SJCRH30 (cell line): ENCODE results near the gene NFIC. TPM values are rescaled to one million over a fixed set of nuclear protein-coding genes. Genes with fewer than 3 reads are reported as not detected.

Experiments used
- DNase-seq, 2 experiments: peaks; one replicate each; pipeline ENCODE4 v3.0.0-alpha.2; 2015 to 2020
- H3K27ac ChIP-seq: fragments of 250-450 bp; sonication (Bioruptor Pico); 2 replicates; pipeline ENCODE4 v1.5.1; 2020; ENCODE audit warnings: mild to moderate bottlenecking, moderate library complexity
- H3K27me3 ChIP-seq: fragments of 250-450 bp; sonication (Bioruptor Pico); 2 replicates; pipeline ENCODE4 v1.5.1; 2020; ENCODE audit warnings: mild to moderate bottlenecking, moderate library complexity
- H3K36me3 ChIP-seq: fragments of 250-450 bp; sonication (Bioruptor Pico); 2 replicates; pipeline ENCODE4 v1.5.1; 2020; ENCODE audit warnings: mild to moderate bottlenecking, moderate library complexity
- H3K4me1 ChIP-seq: fragments of 250-450 bp; sonication (Bioruptor Pico); 2 replicates; pipeline ENCODE4 v1.5.1; 2020; ENCODE audit warnings: mild to moderate bottlenecking, moderate library complexity
- H3K4me3 ChIP-seq: fragments of 250-450 bp; sonication (Bioruptor Pico); 2 replicates; pipeline ENCODE4 v1.5.1; 2020; ENCODE audit warnings: mild to moderate bottlenecking, moderate library complexity
- H3K9me3 ChIP-seq: fragments of 250-450 bp; sonication (Bioruptor Pico); replicated peaks from 2 replicates; pipeline ENCODE4 v1.5.1; 2020; ENCODE audit warnings: mild to moderate bottlenecking, moderate library complexity
- total RNA-seq: library from RNA; depleted of rRNA; stranded (reverse); fragments of >200 nt; shearing (Covaris generic); gene quantifications from 2 replicates; pipeline ENCODE4 v1.2.3, GENCODE V29; 2014

The NFIC gene
- total RNA-seq, 1 experiment from 2014 or later: 15.1 TPM

GRCh38 chr19:3402631-3403443 lies 36.5 kb downstream of the NFIC start:
- H3K9me3 ChIP-seq: no peaks in the 10 kb centered on the region

GRCh38 chr19:3403489-3404323 lies 37.3 kb downstream of the NFIC start:
- Histone ChIP-seq H3K4me3 (no peak overlapping the region), H3K27me3 (no peaks in the 10 kb centered on the region), H3K9me3 (no peaks in the 10 kb centered on the region), H3K36me3 (0 out of 2 replicates have a peak, but pooled peaks cover 5% of the 10 kb centered on the region), H3K27ac (no peak overlapping the region), H3K4me1 (no peaks in the 10 kb centered on the region)
- DNase-seq: peak; percentile 25 to 26

More at GRCh38 chr19:3402631-3403443, 36.5 kb downstream of the NFIC start:
- no peak for DNase-seq
- H3K36me3 ChIP-seq: peaks cover 5% of the 10 kb centered on the region; the same call in 1 of the 2 replicates
- H3K4me3 ChIP-seq: no peak overlapping the region
- H3K27ac ChIP-seq: no peak overlapping the region
- H3K4me1 ChIP-seq: no peaks in the 10 kb centered on the region
- H3K27me3 ChIP-seq: no peaks in the 10 kb centered on the region

- 0 out of 2 replicates have a peak, but pooled peaks cover 5% of the 10 kb centered on the region for H3K36me3 ChIP-seq
- H3K4me3 ChIP-seq: no peak overlapping the region
- no peak overlapping the region for H3K27ac ChIP-seq
- no peaks in the 10 kb centered on the region for H3K27me3 ChIP-seq
- H3K4me1 ChIP-seq: no peaks in the 10 kb centered on the region
- DNase-seq: no peak
- H3K9me3 ChIP-seq: no peaks in the 10 kb centered on the region
Measured at GRCh38 chr19:3404324-3405260, 38.2 kb downstream of the NFIC start.

GRCh38 chr19:3405261-3405653 lies 38.9 kb downstream of the NFIC start:
- DNase-seq: no peak
- Histone ChIP-seq H3K4me1 (no peaks in the 10 kb centered on the region), H3K27ac (no peak overlapping the region), H3K4me3 (no peak overlapping the region), H3K9me3 (no peaks in the 10 kb centered on the region), H3K36me3 (0 out of 2 replicates have a peak, but pooled peaks cover 5% of the 10 kb centered on the region), H3K27me3 (no peaks in the 10 kb centered on the region)

- Histone ChIP-seq H3K27ac (no peak overlapping the region), H3K4me3 (no peak overlapping the region), H3K36me3 (0 out of 2 replicates have a peak, but pooled peaks cover 5% of the 10 kb centered on the region)
Measured at GRCh38 chr19:3406571-3407111, 40.3 kb downstream of the NFIC start.

GRCh38 chr19:3407556-3408516 lies 41.5 kb downstream of the NFIC start:
- Histone ChIP-seq H3K27me3 (no peaks in the 10 kb centered on the region), H3K4me3 (no peak overlapping the region), H3K4me1 (no peaks in the 10 kb centered on the region), H3K27ac (no peak overlapping the region), H3K9me3 (no peaks in the 10 kb centered on the region), H3K36me3 (0 out of 2 replicates have a peak, but pooled peaks cover 5% of the 10 kb centered on the region)
- no peak for DNase-seq

More at GRCh38 chr19:3406571-3407111, 40.3 kb downstream of the NFIC start:
- H3K4me1 ChIP-seq: no peaks in the 10 kb centered on the region
- no peaks in the 10 kb centered on the region for H3K27me3 ChIP-seq
- DNase-seq: no peak
- H3K9me3 ChIP-seq: no peaks in the 10 kb centered on the region

GRCh38 chr19:3408996-3409345 lies 42.6 kb downstream of the NFIC start:
- no peaks in the 10 kb centered on the region for H3K4me1 ChIP-seq
- H3K9me3 ChIP-seq: no peaks in the 10 kb centered on the region
- H3K27ac ChIP-seq: no peak overlapping the region
- H3K27me3 ChIP-seq: no peaks in the 10 kb centered on the region
- no peak overlapping the region for H3K4me3 ChIP-seq
- no peaks in the 10 kb centered on the region for H3K36me3 ChIP-seq
- no peak for DNase-seq

GRCh38 chr19:3409346-3410064 lies 43.1 kb downstream of the NFIC start:
- H3K4me3 ChIP-seq: no peak overlapping the region
- H3K4me1 ChIP-seq: no peaks in the 10 kb centered on the region
- DNase-seq: no peak
- no peaks in the 10 kb centered on the region for H3K27me3 ChIP-seq
- H3K36me3 ChIP-seq: no peaks in the 10 kb centered on the region
- no peak overlapping the region for H3K27ac ChIP-seq
- H3K9me3 ChIP-seq: no peaks in the 10 kb centered on the region

GRCh38 chr19:3411636-3412035 lies 45.3 kb downstream of the NFIC start:
- no peak overlapping the region for H3K4me3 ChIP-seq
- no peaks in the 10 kb centered on the region for H3K4me1 ChIP-seq
- no peaks in the 10 kb centered on the region for H3K27me3 ChIP-seq
- DNase-seq: no peak
- H3K27ac ChIP-seq: no peak overlapping the region
- no peaks in the 10 kb centered on the region for H3K36me3 ChIP-seq
- no peaks in the 10 kb centered on the region for H3K9me3 ChIP-seq

- no peak for DNase-seq
- Histone ChIP-seq H3K36me3 (no peaks in the 10 kb centered on the region), H3K4me1 (no peaks in the 10 kb centered on the region), H3K27ac (no peak overlapping the region), H3K9me3 (no peaks in the 10 kb centered on the region), H3K4me3 (no peak overlapping the region), H3K27me3 (no peaks in the 10 kb centered on the region)
Measured at GRCh38 chr19:3412066-3412465, 45.7 kb downstream of the NFIC start.

GRCh38 chr19:3413796-3414327 lies 47.5 kb downstream of the NFIC start:
- no peaks in the 10 kb centered on the region for H3K27me3 ChIP-seq
- no peaks in the 10 kb centered on the region for H3K4me1 ChIP-seq
- H3K27ac ChIP-seq: no peak overlapping the region
- no peak overlapping the region for H3K4me3 ChIP-seq
- H3K36me3 ChIP-seq: no peaks in the 10 kb centered on the region
- H3K9me3 ChIP-seq: no peaks in the 10 kb centered on the region
- DNase-seq: no peak

GRCh38 chr19:3415695-3416094 lies 49.3 kb downstream of the NFIC start:
- H3K36me3 ChIP-seq: no peaks in the 10 kb centered on the region
- no peaks in the 10 kb centered on the region for H3K4me1 ChIP-seq
- DNase-seq: no peak
- H3K27me3 ChIP-seq: no peaks in the 10 kb centered on the region
- H3K27ac ChIP-seq: no peak overlapping the region
- no peak overlapping the region for H3K4me3 ChIP-seq
- H3K9me3 ChIP-seq: no peaks in the 10 kb centered on the region
